Cardiac fibroblast (primary cell): Measurements from ENCODE around the gene HOXC6.

Experiments used
- DNase-seq, 2 donors: peaks; one replicate each; pipeline versions ENCODE4 v3.0.0 to v3.0.0-alpha.2; 2010; ENCODE audit warnings: low read depth in 2 of 2
- H3K4me3 ChIP-seq, 2 donors: replicated peaks in 1 of 2; 1 replicate in 1 of 2; 2 replicates in 1 of 2; pipeline ENCODE4 v1.5.1; 2011; ENCODE audit warnings: low read depth in 2 of 2, low read length in 2 of 2, mild to moderate bottlenecking in 2 of 2, moderate library complexity in 1 of 2
- TF ChIP-seq, protein P1 (sequence below): IDR thresholded peaks from one replicate; pipeline ENCODE4 v1.5.1; 2011; ENCODE audit warnings: low read depth, mild to moderate bottlenecking, low read length, inconsistent platforms

The HOXC6 gene

DNA sequence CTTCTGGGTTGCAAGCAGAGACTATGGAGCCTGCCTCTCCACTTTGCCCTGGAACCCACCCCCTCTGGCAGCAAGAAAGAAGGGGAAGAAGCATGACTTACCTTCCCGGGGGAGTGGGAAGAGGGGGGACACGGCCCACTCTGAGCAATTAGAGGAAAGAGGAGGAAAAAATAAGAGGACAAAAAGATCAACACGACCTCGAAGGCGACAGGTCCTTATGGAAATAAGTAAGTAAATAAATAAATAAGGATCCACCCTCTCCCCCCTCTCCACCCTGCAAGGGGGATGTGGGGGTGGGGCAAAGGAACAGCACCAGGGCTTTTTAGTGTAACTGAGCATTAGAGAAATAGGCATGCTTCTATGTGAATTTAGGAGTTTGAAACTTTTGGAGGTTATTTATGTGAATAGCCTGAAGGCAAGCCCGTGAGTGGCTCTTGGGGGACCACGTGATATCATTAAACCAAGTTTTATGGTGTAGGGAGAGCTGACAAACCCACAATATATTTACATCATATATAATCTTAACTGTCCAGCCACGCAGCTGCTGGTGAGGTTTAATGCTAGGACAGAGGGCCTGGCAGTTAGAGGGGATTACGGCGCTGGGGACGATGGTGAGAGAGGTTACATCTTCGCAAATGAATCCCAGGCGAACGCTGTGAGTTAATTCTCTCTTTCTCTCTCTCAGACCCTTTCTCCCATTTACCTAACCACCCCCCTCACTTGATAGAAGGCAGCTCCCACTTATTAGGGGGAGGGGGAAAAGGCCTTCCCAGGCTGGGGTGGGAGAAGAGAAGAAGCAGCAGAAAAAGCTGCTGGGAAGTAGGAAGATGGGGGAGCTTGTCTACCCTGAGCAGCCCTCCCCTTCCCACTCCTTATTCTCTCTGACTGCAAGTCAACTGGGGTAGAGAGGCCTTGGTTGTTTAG, 9.4 kb downstream of the HOXC6 start:
- no peak overlapping the region for H3K4me3 ChIP-seq
- TF ChIP-seq, protein P1, sequence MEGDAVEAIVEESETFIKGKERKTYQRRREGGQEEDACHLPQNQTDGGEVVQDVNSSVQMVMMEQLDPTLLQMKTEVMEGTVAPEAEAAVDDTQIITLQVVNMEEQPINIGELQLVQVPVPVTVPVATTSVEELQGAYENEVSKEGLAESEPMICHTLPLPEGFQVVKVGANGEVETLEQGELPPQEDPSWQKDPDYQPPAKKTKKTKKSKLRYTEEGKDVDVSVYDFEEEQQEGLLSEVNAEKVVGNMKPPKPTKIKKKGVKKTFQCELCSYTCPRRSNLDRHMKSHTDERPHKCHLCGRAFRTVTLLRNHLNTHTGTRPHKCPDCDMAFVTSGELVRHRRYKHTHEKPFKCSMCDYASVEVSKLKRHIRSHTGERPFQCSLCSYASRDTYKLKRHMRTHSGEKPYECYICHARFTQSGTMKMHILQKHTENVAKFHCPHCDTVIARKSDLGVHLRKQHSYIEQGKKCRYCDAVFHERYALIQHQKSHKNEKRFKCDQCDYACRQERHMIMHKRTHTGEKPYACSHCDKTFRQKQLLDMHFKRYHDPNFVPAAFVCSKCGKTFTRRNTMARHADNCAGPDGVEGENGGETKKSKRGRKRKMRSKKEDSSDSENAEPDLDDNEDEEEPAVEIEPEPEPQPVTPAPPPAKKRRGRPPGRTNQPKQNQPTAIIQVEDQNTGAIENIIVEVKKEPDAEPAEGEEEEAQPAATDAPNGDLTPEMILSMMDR = no peak
- DNase-seq = no peak

DNA sequence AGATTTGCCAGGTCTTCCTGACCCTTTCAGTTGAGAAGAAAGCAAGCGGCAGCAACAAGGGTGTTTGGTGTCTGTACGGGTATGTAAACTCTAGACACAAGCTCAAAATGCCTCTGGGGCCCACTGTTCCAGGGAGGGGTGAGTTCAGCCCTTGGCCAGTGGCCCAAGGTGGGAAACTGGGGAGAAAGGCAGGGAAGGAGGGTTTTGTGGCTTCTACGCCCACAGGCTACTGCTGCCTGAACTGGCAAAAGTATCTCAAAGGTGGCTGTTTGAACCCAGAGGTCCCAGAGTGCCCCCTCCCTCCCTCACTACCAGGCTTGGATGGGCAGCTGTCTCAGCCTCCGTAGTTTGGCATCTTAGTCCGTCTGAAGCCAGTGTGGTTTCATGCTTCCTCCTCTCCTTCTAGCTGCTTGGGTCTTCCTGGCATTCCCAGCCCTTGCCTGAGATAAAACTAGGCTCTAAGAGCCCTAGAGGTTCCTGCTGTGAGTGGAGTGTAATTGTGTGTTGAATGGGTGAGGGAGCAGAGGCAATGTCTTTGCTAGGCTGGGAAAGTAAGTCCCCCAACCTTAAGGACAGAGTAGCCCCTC, 10.1 kb downstream of the HOXC6 start:
- TF ChIP-seq, protein P1 = no peak
- no peak overlapping the region for H3K4me3 ChIP-seq
- no peak for DNase-seq

DNA sequence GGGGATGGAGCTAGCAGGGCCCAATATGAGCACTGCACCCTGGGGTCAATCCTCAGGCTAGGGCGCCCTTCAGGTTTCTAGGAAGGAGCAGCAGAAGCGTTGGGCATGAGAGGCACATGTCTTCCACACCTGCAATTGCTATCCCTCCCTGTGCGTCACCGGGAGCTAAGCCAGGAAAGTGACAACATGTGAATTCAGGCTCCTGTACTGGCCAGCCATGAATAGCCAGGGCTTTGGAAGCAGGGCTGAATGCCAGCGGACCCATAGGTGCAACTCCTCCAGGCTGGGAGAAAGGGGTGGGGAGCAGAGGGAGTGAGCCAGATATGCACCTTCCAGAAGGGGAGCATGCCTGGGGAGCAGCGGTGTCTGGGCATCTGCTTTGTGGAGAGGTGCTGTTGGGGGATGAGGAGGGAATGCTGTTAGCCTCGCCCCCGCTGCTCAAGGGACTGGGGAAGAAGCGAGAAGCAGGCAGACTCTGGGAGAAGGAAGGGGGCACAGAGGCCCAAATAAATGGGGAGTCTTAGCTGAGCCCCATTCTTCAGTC, 10.7 kb downstream of the HOXC6 start:
- no peak for DNase-seq
- TF ChIP-seq, protein P1 = no peak

DNA sequence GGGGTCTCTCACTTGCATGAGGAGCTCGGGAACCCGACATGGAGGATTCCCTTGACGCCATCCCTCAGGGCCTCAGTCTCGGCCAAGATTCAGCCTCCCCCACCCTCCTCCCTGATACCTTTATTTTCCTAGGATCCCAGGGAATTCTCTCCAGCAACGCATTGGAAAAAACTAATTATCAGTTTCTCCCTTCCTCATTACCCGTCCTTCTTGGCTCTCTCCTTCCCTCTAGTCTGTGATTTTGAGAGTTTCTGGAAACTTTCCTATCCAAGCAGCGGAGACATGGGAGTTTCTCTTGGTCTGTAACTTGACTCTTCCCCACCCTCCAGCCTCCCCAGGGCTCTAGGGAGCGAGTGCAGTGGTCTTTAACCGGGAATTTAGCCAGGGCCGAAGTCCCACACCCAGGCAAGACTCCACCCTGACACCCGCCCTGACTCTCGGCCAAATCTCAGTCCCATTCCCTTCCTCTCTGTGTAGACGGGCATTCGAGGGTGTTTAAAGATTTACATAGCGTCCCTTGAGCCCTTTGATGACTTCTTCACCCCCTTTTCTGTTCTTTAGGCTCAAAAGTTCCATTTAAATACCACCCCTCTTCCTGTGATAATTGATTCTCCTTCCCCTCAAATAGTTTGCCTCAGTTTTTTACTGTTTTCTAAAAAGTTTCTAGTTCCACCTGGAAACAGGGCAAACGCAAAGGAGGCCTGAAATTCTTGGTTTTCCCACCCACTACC, 11.3 kb downstream of the HOXC6 start:
- TF ChIP-seq, protein P1 = no peak
- no peak overlapping the region for H3K4me3 ChIP-seq
- no peak for DNase-seq

More for the DNA sequence above, 10.7 kb downstream of the HOXC6 start:
- H3K4me3 ChIP-seq = no peak overlapping the region

DNA sequence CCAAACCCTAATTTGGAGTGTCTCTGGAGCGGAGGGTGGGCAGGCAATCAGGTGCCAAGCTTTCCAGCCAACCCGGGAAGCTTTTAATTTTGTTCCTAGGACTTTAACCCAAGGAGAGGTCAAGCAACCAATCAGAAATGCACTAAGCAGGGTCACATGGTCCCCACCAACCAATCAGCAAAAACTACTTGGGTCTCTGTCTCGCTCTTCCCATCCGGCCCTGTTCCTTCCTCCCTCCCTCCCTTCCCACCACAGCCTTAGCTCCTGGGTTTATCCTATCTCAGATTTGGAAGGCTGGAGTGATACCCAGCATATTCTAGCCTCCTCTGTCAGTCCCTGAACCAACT, 11.9 kb downstream of the HOXC6 start:
- DNase-seq = no peak
- H3K4me3 ChIP-seq = no peak overlapping the region
- TF ChIP-seq, protein P1 = no peak

DNA sequence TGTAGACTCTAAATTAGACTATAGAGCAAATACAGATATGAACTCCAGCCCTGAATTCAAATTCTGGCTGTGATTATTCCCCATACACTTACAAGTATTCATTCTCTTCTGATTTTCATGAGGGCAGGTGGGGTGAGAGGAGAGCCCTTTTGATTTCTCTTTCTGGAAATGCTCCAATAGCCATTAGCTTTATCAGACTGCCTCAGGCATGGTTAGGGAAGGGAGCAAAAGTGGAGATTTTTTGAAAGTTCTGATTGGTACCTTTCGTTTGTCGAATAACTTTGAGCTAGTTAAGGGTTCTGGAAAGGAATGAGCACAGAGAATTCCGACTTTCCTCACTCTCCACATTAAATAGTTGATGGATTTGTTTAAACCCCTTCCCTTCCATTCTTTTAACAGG, 12.4 kb downstream of the HOXC6 start:
- no peak for DNase-seq
- TF ChIP-seq, protein P1 = no peak

More for the DNA sequence above, 12.4 kb downstream of the HOXC6 start:
- H3K4me3 ChIP-seq = no peak overlapping the region
